H1 (cell line): ENCODE data around the gene ADCK1. TPM values are rescaled to one million over a fixed set of nuclear protein-coding genes. Genes with fewer than 3 reads are reported as not detected.
A peak's percentile ranks its signal among the peaks of the same experiment; 100 is the strongest.

Source experiments
- BRCA1 ChIP-seq: IDR thresholded peaks from 2 replicates; pipeline ENCODE4 v1.6.1; 2012; ENCODE audit warnings: low read depth, low read length, improper control_type of control experiment
- GTF2F1 ChIP-seq: IDR thresholded peaks from 2 replicates; pipeline ENCODE4 v1.6.1; 2012; ENCODE audit warnings: low read depth, low read length, improper control_type of control experiment, borderline replicate concordance
- KDM5A ChIP-seq: fragments of 200-600 bp; IDR thresholded peaks from 2 replicates; pipeline ENCODE4 v1.7.1; 2012; ENCODE audit warnings: mild to moderate bottlenecking, low read length, inconsistent platforms, mixed read lengths
- PHF8 ChIP-seq: fragments of 200-600 bp; sonication (generic); conservative IDR thresholded peaks from 2 replicates; pipeline ENCODE4 v1.7.1; 2012; ENCODE audit warnings: low read depth, mild to moderate bottlenecking, inconsistent platforms, low read length, moderate library complexity
- SIN3A ChIP-seq, 2 experiments: IDR thresholded peaks in 1 of 2; conservative IDR thresholded peaks in 1 of 2; 2 replicates each; pipeline ENCODE4 v1.6.1; 2011 to 2012; ENCODE audit warnings: low read length in 2 of 2, improper control_type of control experiment in 1 of 2, low read depth in 1 of 2, mild to moderate bottlenecking in 1 of 2
- ZNF274 ChIP-seq: IDR thresholded peaks from 2 replicates; pipeline ENCODE4 v1.7.0; 2012; ENCODE audit warnings: low read length, borderline replicate concordance; ENCODE audit errors: extremely low read depth
- polyA plus RNA-seq, 7 experiments: library from polyadenylated mRNA; depleted of rRNA in 3 of 7; stranded (reverse) in 5 of 7; unstranded in 2 of 7; fragments of >200 nt in 5 of 7; fragments of 200-250 nt in 2 of 7; gene quantifications; 1 replicate in 5 of 7; 2 replicates in 1 of 7; 4 replicates in 1 of 7; pipeline versions ENCODE4 v1.2.1 to v1.2.3, GENCODE V29; 2011 to 2013; ENCODE audit warnings: missing spikeins in 2 of 7, mixed read lengths in 2 of 7
- small RNA-seq: library from polyadenylated mRNA; stranded (forward); fragments of <200 nt; extraction: miRNeasy Mini kit (QIAGEN cat#:217004); gene quantifications from one replicate; pipeline ENCODE3, GENCODE V24; 2013; ENCODE audit not compliant: insufficient read depth
- total RNA-seq: library from RNA; stranded (reverse); fragmentation: NEBNext Ultra II Directional; extraction: Animal tissue kit (Norgen Biotek cat#: 25700); gene quantifications from 2 replicates; pipeline ENCODE4 v1.2.1, GENCODE V29; 2021

Gene ADCK1
- total and polyA plus RNA-seq, 2 of the 8 experiments (the other 6 are each of a cell fraction or from before 2014, with no cell fraction given): 11.0 to 16.8 TPM

GRCh38 chr14:77980475-77981321 lies 180.8 kb downstream of the ADCK1 start (continued):
- TF ChIP-seq PHF8 (0 out of 2 replicates have a peak, but pooled peaks have one; percentile 26), KDM5A (no peak), GTF2F1 (no peak), BRCA1 (no peak), SIN3A (conservative IDR thresholded peaks at IDR 0.05 in 1 of 2, IDR thresholded peaks at IDR 0.05 in 1 of 2; ENCODE audit: low read depth in 1 of 2, low read length in 2 of 2) (0 out of 4 replicates have a peak, but pooled peaks of 1 of the 2 experiments have one; percentile 43), ZNF274 (no peak)

Small RNA genes lying within 50 kb of the gene (small RNA-seq; reads per million reads assigned to genes)
- not detected for gene RF00019

Other genes with a start within 250 kb of the ADCK1 start
- gene SPTLC2, start 183.5 kb upstream of the ADCK1 start, total RNA-seq: 31.8 and 35.1 TPM in 2 replicates
- gene SPTLC2, start 183.5 kb upstream of the ADCK1 start, polyA plus RNA-seq (2011; rRNA removed): 7.6 and 8.9 TPM in 2 replicates
- 19.9 and 20.0 TPM in 2 replicates for gene ALKBH1, start 92.1 kb upstream of the ADCK1 start, total RNA-seq
- gene ALKBH1, start 92.1 kb upstream of the ADCK1 start, polyA plus RNA-seq (2011; rRNA removed): 9.5 and 14.3 TPM in 2 replicates
- 356 and 383 TPM in 2 replicates for gene SLIRP, start 92.0 kb upstream of the ADCK1 start, total RNA-seq
- 255 and 374 TPM in 2 replicates for gene SLIRP, start 92.0 kb upstream of the ADCK1 start, polyA plus RNA-seq (2011; rRNA removed)
- 79.2 and 88.8 TPM in 2 replicates for gene SNW1, start 39.0 kb upstream of the ADCK1 start, total RNA-seq
- 7.3 and 13.2 TPM in 2 replicates for gene SNW1, start 39.0 kb upstream of the ADCK1 start, polyA plus RNA-seq (2011; rRNA removed)